Measurements from ENCODE around the gene SERAC1.

DNA sequence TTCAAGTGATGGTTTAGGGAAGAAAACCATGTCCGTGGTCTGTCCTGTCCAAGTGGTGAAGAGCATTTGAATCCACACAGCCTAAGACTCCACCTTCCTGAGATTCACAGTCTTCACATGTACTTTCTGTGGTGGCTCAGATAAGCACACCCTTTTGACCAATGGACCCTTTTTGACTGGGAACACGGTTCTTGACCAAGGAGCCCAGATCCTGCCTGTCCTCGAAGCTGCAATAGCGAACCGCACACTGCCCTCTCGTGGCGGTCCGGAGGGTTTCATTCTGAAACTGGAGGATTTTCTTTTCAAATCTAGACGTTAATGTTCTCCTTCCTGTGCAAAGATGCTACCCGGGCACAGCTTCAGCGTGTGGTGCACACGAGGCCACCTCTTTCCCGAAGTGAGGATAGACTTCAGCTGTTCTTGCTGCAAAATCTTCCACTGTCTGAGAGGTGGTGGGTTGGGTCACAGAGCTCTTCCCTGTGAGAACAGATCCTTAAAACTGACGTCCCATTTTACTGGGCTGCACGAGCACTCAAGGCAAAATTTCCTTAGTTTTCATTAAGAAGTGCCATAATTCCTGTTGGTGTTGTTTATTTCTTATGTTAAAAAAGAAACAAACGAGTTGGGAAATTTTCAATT, 95.9 kb downstream of the SERAC1 start:
- TF ChIP-seq, protein P1, sequence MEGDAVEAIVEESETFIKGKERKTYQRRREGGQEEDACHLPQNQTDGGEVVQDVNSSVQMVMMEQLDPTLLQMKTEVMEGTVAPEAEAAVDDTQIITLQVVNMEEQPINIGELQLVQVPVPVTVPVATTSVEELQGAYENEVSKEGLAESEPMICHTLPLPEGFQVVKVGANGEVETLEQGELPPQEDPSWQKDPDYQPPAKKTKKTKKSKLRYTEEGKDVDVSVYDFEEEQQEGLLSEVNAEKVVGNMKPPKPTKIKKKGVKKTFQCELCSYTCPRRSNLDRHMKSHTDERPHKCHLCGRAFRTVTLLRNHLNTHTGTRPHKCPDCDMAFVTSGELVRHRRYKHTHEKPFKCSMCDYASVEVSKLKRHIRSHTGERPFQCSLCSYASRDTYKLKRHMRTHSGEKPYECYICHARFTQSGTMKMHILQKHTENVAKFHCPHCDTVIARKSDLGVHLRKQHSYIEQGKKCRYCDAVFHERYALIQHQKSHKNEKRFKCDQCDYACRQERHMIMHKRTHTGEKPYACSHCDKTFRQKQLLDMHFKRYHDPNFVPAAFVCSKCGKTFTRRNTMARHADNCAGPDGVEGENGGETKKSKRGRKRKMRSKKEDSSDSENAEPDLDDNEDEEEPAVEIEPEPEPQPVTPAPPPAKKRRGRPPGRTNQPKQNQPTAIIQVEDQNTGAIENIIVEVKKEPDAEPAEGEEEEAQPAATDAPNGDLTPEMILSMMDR (IDR thresholded peaks at IDR 0.05), result peak; percentile 76 to 86 (median 82)
- TF ChIP-seq POLR2A (IDR thresholded peaks at IDR 0.05) (no peak), EP300 (IDR thresholded peaks at IDR 0.05) (peak in 1 of 2 donors; percentile 33)

All from tibial nerve (tissue), 4 donors.